Endometrium (tissue), 2 donors: ENCODE data around the gene DOCK1.

ENCODE experiments used
- FAIRE-seq: peaks from 2 replicates; lab custom pipeline; 2012; peaks lifted over from hg19 to GRCh38; lab: Jason Lieb, UNC
- donor health status: control.
- donor health status: control.

DOCK1 gene

GRCh38 chr10:127012071-127012768 lies 107.0 kb downstream of the DOCK1 start:
- no peak for FAIRE-seq

DNA sequence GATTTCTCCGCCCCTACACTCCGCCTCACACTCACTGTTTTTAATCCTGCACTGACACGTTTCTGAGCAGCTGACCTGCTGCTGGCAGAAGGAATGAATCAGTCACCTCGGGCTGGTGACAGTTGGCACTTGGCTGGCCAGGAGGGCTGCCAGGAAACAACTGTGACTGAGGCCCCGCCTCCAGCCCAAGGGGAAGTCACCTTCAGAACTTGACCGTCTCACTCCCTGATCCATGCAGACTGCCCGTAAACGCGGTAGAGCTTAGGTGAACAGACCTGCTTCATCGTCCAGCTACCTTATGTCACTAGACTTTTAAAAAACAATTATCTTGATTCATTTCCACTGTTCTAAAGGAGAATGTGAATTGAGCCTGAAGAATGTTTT lies 107.5 kb downstream of the DOCK1 start:
- FAIRE-seq, result no peak

DNA sequence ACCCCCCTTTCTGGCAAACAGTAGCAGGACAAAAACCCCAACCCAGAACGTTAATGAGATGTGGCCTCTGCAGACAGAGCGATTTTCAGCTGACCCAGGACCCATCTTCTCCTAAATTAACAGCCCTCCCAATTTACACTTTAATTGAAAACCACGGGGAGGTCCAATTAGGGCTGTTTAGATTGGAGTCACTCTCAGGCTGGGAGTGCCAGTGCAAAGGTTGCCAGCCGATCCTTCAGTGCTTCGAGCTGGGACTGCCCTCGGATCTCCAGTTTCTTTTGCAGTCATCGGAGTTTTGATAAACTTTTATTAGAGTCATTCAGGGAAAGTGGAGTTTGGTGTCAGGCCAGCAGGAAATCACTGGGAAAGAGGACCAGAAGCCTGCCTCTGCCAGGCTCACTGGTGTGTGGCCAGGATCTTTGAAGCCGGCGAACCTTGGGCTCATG lies 108.0 kb downstream of the DOCK1 start:
- no peak for FAIRE-seq

DNA sequence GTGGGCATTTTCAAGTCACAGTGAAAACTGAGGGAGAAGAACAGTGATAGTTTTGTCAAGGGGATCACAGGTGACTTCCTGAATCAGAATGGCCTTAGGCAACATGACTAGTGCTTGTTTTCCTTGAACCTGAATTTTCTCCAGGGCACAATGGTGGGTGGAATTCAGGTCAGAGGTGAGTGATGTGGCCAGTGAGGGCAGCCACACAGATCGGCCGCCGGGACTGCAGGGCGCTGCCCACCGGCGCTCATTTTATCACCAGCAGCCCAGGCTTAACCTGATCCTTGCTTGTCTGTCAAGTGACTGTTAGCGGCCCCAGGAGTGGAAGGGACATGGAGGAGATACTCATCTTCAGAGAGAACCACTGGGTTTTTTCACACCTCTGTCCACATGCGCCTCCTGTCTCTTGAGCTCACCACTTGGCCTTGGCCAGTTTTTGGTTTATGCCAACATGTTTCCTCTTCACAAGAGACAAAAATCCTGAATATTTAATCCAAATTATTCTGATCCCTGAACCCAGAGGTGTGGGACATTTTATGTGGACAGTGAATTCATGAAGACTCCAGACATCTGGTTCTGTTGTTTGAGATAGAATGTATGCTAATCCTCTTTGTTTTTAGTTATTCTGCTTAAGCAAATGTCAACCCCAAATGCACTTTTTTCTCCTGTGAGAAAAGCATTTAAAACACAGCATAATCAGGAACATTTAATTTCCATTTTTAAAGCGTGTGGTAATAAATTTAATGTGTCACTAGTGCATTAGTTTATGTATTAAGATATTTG lies 108.7 kb downstream of the DOCK1 start:
- no peak for FAIRE-seq

DNA sequence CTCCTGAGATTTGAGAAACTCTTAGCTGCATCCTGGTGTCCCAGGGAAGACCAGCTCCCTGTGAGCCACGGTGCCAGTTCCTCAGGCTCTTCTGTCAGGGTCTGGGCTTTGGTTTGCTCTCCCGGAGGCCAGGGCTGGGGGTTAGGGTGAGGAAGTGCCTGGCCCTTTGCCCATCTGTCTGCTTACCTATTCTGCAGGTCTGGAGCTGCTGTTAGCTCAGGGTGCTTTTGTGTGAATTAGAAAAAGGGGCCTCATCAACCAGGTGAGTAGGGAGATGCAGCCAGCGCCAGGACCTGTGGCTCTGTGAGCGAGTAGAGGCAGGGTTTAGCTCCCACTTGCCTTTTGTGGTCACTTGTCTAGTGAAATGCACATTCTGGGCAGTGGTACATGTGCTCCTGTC lies 109.4 kb downstream of the DOCK1 start:
- no peak for FAIRE-seq

DNA sequence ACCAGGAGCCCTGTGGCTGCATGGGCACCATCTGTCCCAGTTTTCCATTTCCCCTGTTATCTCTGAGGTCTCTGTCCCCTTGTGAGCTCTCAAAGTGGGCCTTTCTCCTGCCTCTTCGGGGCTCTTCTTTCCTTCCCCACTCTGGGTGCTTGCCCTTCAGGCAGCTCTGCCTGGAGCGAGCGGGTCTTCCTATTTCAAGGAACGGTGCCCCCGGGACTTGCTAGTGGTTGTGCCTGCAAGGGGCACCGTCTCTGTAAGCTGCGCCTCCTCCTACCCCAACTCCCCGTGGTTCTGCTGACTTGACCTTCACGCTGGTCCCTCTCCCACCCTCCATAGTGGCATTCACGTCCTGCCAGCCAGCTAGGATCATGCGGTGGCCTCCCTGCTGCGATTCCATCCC lies 110.1 kb downstream of the DOCK1 start:
- no peak for FAIRE-seq

DNA sequence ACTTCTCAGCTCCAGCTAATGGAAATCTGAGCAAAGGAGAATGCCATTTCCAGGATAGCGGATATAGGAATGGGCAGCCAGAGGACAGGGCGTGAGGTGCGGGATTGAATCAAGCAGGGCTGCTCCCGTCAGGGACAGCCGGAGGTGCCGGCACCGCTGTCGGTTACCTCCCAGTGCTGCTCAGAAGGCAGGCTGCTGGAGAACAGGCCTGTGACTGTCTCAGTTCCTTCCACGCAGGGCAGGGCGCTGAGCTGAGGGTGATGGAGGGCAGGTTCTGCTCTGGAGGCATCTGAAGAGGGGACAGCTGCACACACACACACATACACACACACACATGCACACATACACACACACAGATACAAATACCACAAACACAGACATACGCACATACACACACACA lies 111.1 kb downstream of the DOCK1 start:
- no peak for FAIRE-seq

DNA sequence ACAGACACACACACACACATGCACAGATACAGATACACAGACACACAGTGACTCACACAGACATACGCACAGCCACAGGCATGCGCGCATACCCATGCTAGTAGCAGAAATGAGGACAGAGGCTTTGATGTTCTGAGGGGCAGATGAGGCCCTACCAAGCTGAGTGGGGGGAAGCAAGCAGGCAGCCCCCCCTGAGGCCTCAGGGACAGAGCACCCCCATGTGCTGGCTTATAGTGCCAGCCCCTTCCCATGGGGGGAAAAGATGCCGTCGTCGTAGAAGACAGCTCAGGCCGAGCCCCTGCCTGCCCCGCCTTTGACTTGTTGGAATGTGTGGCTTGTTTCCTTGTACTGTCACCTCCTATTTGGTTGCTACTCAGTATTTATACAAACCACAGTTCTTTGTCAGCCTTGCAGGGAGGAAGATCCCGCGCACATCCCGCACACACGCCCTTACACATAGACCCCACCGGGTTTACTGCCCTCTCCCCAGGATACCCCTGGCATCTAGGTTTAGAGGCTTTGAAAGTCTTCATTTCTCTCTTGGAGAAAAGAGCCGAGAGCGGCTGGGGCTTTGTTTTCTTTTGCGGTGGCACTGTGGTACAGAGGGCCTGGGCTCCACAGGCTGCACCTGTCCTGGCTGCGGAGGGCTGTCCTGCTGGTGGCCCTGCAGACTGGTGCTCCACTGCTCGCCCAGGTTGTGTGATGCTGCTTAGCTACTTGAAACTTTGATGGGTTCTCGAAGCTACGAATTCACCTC lies 112.5 kb downstream of the DOCK1 start:
- no peak for FAIRE-seq

DNA sequence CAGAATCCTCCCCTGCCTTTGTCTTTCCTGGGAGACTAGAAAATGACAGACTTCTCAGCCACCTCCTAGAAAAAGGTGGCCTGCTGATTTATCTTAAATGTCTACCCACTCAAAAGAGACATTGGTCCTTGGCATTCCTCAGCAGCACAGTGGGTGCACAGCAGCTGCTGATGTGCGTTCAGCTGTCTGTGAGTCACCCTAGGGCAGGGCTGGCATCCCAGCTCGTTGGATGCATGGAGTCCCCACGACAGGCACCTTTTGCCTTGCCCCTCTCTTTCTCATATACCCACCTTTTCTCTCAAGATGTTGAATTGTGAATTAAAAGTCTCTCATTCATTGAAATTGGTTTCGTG lies 113.0 kb downstream of the DOCK1 start:
- no peak for FAIRE-seq

DNA sequence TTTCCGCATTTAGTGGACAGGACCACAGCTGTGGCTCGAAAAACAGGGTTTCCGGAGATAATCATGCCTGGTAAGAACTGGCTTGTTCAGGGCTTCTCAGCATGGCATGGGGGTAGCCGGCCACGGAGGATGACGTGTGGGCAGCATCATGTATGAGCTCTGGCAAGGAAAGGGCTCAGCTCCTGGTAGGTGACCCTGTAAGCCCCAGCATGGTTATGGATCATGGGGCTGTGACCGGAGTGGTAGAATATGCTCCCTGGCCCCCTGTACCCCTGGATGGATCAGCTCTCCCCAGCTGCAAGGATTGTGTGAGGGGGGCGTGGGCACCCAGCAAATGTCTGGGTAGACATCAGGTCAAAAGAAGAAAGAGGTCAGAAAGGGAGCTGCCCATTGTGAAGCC lies 113.5 kb downstream of the DOCK1 start:
- no peak for FAIRE-seq

GRCh38 chr10:127020260-127020659 lies 115.0 kb downstream of the DOCK1 start:
- no peak for FAIRE-seq

DNA sequence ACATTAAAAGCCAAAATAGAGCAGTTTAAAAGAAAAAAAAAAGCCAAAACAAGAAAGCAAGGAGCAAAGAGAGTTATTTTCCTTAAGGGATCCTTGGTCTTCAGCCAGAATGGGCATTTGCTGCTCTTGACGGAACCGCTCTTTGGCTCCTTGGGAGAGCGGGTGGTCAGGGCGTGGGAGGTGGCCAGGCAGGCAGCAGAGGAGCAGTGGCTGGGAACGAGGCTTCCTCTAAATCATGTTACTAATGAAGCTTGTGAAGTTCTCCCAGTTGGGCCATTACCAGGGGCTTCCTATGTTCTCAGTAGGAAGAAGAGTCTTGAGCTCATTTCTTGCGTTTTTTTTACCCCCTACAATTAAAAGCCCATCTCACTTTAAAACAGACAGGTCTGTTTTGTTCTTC lies 116.6 kb downstream of the DOCK1 start:
- no peak for FAIRE-seq

GRCh38 chr10:127024685-127025435 lies 119.6 kb downstream of the DOCK1 start:
- no peak for FAIRE-seq

DNA sequence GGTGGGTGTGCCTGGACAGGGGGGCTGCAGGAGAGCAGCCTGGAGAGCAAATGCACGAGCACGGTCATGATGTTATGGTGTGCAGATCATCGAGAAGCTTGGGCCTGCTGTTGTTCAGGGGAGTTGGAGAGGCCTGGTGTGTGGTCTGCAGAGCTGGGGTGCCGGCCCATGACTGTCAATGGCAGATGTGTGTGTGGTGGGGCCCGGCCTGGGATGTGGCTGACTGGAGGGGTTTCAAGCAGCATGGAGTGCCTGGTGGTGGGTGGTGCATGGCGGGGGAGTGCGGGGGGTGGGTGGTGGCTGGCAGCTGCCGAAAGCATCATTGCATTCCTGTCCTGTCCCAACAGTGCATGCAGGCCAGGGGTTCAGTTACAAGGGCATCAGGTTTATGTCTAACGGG lies 122.6 kb downstream of the DOCK1 start:
- no peak for FAIRE-seq

GRCh38 chr10:127028556-127028955 lies 123.3 kb downstream of the DOCK1 start:
- FAIRE-seq, result no peak

DNA sequence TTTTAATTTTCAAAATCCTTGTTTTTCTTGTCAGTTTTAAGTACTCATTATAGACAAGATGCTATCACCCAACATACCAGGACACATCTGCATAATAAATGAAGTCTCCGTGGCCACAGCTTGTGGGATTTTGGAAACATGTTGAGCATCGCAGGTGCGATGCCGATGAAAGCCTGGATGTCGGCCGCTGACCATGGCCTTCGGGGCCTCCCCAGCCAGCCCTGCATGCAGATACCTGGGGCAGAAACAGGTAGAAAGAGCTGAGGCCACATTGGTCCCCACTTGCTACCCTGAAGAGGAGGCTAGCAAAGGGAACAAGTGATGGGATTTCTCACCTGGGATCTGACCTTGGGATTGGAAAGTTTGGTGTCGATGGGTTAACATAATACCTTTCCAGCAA lies 123.8 kb downstream of the DOCK1 start:
- no peak for FAIRE-seq

DNA sequence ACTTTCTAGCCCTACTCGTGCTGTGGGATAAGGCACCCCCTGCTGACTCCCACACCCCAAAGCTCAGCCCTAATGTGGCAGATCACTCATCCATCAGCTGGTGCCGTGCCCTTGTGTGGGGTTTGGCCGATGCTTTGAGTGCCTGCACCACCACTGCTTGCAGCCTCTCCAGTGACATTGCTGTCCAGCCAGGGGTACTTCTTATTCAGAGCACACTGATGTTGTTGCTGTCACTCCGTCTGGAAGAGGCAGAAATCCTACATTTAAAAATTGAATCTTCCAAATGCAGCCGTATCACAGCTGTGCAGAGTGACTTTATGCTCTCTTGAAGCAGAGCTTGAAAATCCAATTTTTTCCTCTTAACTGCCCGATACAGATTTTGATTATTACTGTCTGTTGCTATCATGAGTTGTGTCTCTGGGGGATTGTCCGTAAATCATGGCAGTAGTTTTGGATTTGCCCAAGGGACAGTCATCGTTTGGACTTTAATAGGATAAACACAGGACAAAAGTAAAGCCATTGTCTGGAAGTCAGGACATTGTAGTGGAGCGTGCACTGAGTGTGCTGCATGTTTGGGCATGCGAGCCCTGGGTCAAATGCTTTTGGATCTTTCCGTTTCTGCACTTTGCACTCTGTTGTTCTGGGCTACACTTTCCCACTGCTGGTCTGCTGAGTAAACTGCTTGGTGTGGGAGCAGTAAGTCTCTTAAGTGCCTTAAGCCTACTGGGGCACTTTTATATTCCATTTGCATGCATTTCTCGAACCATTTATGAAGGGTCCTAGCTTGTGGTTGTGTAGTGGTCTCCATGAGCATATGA lies 128.2 kb downstream of the DOCK1 start:
- no peak for FAIRE-seq

- FAIRE-seq, result no peak
These were observed 128.9 kb downstream of the DOCK1 start for GRCh38 chr10:127034034-127034633.

DNA sequence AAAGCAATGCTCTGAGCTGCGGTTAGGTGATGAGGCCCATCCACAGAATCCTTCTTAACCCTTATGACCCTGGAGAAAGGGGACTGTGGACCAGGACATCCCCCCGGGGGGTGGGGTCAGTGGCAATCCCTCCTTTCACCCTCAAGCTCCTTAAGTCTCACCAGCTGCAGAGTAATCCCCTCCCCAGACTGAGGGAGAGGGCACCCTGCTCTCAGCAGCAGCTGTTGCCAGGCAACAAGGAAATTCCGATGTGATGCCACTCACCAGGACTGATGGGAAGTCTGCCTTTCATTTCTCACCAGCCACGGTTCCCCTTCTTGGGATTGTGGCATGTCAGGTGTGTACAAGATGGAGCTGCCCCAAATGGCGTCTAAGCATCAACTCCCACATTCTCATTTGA lies 129.6 kb downstream of the DOCK1 start:
- no peak for FAIRE-seq

- no peak for FAIRE-seq
These were observed 130.6 kb downstream of the DOCK1 start for GRCh38 chr10:127035827-127036226.

GRCh38 chr10:127036987-127037386 lies 131.8 kb downstream of the DOCK1 start:
- FAIRE-seq, result no peak
